GM21576 (cell line): ENCODE measurements around the gene KRTAP12-2.
"Not testable (repeated sequence)": the region's sequence is repeated elsewhere in the genome, so short reads cannot be mapped to it uniquely, and the experiment has no call there.

ENCODE experiments used
- ATAC-seq: cut with Tn5 transposase; IDR thresholded peaks from one replicate; pipeline ENCODE4 v1.9.1; 2021; ENCODE audit warnings: mild to moderate bottlenecking, moderate library complexity; ENCODE audit not compliant: unreplicated experiment

The KRTAP12-2 gene

DNA sequence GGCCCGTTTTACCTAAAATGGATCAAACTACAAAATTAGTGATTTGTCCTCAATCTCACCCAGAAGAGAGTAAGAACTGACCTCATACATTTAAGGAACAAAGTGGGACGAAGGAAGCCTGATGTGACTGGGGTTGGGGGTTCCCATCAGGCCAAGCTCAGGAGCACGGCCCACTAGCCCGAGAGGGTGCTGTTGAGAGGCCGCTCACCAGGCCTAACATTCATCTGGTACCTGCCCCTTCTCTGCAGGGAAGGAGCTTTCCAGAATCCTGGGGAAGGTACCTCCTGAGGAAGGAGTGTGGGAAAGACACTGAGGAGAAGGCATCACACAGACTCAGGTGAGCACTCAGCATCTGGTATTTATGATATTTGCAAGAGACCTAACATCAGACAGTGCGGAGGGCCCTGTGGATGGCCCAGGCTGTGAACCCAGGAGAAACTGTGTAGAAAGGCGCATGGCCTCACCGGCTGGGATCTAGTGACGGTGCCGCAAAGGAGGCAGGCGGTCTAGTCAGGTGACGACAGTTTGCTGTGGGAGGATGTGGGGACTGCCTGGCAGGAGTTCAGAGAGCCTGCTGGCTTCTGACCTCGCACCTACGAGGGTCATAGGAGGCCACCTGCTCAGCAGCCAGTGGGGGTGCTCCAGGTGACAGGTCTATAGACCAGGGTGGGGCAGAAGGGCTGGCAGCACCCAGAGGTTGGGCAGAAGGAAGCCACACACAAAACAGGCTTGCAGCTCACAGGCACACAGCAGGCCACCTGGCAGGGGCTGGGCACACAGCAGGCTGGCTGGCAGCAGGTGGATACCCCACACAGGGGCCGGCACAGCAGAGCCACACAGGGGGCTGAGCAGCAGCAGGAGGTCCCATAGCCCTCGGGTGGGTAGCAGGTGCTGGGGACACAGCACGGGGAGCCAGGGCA is 12.8 kb downstream of the KRTAP12-2 start:
- no peak for ATAC-seq

DNA sequence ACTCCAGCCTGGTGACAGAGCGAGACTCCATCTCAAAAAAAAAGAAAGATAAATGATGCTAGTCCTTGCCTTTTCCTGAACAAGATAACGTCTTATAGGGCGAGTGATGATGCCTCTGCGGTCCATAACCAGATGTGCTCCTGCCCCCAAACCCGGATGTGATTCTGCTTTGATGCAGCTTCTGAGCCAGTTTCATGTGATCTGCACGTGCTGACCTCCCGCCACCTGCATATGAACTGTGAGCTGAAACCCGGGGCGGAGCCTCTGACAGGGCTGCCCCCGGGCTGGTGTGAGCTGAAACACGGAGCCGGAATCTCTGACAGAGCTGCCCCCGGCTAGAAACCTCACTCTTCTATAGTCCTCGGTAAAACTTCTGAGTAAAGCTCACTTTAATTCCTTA is 13.6 kb downstream of the KRTAP12-2 start:
- ATAC-seq = no peak

DNA sequence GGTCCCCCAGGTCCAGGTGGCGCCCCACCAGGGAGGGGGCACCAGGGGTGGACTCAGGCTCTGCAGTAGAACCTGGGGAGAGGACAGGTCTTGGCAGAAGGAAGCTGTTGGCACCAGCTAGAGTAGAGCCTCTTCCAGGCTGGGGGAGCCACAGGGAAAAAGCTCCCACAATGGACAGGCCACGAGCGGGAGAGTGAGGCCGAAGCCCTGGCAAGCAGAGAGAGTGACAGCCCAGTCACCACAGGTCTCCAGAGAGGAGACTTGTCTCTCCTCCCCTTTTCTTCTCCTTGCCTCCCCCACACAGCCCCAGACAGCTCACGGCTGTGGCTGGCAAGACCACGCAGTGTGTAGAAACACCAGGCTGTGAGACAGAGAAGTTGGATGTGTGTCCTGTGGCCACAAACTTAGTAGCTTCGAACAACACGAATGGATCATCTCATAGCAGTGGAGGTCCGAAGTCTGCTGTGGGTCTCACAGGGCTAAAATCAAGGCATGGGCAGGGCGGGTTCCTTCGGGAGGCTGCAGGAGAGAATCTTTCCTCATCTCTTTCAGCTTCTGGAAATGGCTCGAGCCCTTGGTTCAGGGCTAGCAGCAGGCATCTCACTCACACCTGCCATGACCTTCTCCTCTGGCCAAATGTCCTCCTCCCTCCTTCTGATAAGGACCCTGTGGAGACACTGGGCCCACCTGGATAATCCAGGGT is 15.6 kb downstream of the KRTAP12-2 start:
- no peak for ATAC-seq

DNA sequence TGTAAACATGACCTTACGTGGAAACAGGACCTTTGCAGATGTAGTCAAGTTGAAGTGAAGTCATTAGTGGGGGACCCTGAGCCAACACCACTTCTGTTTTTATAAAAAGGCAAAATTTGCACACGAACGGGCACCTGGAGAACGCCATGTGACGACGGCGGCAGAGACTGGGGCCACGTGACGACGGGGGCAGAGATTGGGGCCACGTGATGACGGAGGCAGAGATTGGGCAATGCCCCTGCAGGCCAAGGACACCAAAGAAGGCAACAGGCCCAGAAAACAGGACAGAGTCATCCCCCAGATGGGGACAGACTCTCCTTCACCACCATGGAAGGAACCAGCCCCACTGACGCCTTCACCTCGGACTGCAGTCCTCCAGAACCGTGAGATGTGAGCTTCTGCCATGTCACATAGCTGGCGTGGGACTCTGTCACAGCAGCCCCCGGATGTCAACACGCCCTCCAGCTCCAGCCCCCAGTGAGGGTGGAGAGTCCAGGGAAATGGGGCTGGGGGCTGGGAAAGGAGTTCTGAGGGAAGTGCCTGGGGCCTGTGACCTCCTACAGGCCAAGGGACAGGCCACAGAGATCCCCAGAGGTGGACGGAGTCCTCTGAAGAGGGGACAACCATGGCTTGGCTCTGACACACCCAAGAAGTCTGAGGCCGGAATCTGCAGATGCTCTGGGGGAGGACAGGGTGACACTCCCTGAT is 16.3 kb downstream of the KRTAP12-2 start:
- no peak for ATAC-seq

DNA sequence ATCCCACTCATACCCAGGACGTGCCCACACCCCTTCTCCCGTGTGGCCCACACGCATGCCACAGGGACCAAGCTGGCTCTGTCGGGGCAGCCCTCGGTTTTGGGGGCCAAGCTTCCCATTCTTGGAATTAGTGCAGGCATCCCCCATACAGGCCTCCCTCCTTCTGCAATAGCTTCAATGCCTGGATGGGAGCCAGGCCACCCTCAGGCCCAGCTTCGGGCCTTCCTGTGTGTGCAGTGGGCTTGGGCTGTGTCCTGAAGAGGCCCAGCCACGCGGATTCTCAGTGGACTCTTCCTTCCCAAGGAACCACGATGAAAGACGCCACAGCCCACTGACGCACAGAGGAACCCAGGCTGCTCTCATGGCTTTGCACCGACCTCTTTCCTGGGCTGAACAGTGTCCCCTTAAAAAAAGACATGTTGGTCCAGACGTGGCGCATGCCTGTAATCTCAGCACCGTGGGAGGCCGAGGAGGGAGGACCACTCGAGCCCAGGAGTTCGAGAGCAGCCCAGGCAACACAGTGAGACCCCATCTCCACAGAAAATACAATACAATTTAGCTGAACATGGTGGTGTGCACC is 17.1 kb downstream of the KRTAP12-2 start:
- ATAC-seq = no peak

DNA sequence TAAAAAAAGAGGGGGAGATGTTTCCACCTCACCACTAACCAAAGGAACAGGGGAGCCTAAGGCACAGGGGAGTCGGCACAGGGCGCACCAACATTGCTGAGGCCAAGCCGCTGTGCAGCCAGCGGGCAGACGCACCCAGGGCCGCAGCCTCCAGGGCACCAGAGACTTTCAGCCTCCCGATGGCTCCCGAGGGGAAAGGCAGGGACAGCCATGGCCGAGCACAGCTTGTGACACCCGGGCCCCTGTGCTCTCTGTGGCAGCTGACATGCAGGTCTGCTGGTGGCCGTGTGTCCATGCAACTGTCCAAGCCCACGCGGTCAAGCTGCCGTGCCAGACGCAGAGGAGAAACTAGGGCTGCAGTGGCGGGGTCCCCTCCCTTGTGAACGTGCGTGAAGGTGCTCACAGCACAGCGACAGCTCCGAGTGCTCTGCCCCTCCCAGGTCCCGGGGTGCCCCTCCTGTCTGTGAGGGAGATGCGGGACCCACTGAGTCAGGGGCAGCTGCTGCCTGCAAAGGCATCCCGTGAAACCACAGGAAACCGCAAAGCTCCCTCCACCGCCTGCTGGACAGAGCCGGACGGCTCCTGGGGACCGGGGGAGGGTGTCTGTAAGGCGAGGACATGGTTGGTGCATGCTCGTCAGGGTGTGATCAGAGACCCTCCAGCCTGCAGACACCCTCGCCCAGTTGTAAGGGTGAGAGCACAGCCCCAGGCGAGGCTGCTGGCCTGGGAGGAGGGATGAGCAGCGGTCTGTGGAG is 18.0 kb downstream of the KRTAP12-2 start:
- ATAC-seq = no peak

DNA sequence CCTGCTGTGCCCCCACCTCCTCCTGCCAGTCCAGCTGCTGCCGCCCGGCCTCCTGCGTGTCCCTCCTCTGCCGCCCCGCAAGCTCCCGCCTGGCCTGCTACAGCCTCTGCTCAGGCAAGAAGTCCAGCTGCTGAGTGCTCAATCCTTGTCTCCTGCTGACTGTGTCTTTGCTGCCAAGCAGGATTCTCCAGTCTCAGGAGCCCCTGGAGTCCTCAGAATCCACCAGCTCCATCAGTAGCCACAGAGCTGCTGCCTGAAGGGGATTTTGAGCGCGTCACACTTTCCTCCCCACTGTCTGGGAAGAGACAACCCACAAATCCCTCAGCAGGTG is 19.5 kb downstream of the KRTAP12-2 start:
- ATAC-seq = no peak

DNA sequence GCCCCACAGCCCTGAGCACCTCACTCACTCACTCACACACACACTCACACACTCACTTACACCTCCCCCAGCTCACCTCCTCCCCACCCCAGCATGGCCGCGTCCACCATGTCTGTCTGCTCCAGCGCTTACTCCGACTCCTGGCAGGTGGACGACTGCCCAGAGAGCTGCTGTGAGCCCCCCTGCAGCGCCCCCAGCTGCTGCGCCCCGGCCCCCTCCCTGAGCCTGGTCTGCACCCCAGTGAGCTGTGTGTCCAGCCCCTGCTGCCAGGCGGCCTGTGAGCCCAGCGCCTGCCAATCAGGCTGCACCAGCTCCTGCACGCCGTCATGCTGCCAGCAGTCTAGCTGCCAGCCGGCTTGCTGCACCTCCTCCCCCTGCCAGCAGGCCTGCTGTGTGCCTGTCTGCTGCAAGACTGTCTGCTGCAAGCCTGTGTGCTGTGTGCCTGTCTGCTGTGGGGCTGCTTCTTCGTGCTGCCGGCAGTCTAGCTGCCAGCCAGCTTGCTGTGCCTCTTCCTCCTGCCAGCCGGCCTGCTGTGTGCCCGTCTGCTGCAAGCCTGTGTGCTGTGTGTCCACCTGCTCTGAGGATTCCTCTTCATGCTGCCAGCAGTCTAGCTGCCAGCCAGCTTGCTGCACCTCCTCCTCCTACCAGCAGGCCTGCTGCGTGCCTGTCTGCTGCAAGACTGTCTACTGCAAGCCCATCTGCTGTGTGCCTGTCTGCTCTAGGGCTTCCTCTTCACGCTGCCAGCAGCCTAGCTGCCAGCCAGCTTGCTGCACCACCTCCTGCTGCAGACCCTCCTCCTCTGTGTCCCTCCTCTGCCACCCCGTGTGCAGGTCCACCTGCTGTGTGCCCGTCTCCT is 20.1 kb downstream of the KRTAP12-2 start, which contains the start of gene KRTAP10-11:
TSS of gene KRTAP10-11 (plus strand) at position 49 of the 856 bp plus-strand sequence. CDS start at position 94, 45 bp downstream.
- ATAC-seq = not testable (repeated sequence)

DNA sequence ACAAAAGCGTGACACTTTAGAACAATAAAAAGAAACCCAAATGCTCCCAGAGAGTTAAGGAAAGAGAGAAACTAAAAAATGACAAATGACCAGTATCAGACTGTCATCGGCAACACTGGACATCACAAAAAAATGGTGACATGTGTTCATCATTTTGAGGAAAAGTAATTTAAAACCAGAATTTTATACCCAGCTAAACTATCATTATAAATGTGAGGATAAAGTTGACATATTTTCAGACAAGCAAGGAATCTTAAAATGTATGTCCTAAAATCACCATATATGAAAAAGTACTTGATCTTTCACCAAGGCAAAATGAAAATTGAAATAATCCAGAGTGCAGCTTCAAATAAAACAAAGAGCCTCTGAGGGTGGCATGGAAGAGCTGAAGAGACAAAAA is 21.8 kb downstream of the KRTAP12-2 start:
- ATAC-seq = no peak

DNA sequence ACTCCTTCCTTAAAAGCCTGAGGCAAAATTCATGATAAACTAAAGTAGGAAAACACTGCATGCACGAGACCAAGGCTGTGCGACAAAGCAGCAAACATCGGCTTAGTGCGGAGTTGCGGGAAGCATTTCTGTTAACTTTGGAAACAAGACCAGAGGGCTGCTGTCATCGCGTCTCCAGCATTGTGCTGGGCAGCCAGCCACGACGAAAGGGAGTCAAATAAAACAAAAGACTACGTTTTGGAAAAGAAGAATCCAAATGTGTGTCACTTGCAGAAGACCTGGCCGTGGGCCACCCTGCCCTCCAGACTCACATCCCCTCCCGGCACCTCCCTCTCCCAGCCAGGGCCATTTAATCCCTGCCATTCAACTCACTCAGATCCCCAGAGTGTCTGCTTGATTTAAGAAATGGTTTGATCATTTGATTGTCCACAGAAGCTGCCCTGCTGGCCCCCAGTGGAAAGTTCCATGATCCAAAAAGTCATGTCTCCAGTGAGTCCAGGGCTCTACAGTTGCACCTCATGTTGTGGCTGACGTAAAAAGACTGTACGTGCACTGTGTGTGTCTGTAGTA is 22.9 kb downstream of the KRTAP12-2 start:
- no peak for ATAC-seq

DNA sequence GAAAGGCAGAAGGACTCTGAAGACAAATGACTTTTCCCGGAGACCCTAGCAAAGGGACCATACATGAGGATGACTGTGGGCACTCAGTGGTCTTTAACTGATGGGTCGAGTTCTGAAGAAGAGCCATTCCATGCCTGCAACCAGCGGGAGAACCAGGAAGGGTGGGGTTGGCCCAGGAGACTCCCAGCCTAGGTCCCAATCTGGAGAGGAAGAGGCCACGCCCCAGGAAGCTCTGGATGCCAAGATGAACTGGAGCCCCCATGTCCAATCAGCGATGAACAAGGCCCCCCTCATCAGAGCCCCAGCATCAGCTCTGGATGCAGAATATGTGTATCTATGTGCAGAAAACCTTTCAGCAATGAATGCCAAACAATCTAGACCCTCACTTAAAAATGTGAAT is 26.0 kb downstream of the KRTAP12-2 start:
- ATAC-seq = no peak

DNA sequence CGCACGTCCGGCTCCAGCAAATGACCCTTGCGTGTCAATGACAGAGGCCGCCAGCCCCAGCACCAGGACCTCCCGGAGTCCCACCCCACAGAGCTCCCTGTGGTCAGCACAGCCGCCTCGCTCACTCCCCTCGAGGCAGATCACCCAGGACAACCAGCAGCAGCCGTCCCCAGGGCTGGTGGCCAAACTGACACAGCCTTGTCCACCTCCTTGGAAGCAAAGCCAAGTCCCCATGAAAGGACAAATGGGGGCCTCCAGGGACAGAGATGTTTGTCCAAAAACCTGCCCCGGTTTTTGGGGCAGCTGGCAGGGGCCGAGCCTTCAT is 27.4 kb downstream of the KRTAP12-2 start:
- ATAC-seq = no peak

DNA sequence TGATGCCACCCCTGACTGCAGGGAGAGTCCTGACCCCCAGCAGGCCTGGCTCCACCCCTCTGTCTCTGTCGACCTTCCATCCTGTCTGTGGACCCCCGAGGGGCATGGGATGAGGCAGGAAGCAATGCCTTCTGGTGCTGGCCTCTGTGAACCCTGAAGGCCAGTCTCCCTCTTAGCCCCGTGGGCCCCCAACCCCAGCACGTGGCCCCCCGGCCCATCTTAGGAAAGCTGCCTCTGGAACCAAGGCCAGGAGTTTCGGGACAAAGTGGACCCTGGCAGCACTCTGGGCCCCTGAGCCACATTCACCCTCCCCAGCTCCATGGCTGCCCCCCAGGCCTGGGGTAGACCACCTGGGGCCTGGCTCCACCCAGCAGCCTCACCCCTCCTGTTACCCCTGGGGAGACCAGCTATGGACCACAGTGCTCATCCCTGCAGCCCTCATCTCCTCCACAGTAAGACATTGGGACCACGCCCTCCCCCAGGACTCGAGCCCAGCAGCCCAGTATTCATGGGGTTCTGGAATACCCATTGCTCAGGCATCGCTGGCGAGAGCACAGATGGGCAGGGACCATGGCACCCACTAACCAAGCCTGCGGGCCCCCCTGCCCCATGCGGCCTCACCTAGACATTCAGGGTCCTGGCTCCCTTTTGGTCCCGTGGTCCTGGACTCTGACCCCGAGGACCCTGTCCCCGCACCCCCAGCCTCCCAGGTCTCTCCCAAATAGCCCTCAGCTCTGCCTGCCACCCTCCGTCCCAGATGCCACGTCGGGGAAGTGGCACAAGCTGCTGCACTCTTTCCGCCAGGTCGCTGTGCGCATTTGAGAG is 28.0 kb downstream of the KRTAP12-2 start:
- ATAC-seq = not testable (repeated sequence)

DNA sequence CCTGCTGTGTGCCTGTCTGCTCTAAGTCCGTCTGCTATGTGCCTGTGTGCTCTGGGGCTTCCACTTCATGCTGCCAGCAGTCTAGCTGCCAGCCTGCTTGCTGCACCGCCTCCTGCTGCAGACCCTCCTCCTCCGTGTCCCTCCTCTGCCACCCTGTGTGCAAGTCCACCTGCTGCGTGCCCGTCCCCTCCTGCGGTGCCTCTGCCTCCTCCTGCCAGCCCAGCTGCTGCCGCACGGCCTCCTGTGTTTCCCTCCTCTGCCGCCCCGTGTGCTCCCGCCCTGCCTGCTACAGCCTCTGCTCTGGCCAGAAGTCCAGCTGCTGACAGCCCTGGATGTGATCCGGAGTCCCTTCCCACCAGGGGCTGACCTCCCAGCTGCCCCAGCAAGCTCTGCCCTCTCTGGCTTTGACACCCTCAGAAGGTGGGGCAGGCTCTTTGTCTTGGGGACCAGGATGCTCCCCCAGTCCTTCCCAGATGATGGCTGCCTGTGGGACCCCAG is 28.8 kb downstream of the KRTAP12-2 start:
- not testable (repeated sequence) for ATAC-seq

DNA sequence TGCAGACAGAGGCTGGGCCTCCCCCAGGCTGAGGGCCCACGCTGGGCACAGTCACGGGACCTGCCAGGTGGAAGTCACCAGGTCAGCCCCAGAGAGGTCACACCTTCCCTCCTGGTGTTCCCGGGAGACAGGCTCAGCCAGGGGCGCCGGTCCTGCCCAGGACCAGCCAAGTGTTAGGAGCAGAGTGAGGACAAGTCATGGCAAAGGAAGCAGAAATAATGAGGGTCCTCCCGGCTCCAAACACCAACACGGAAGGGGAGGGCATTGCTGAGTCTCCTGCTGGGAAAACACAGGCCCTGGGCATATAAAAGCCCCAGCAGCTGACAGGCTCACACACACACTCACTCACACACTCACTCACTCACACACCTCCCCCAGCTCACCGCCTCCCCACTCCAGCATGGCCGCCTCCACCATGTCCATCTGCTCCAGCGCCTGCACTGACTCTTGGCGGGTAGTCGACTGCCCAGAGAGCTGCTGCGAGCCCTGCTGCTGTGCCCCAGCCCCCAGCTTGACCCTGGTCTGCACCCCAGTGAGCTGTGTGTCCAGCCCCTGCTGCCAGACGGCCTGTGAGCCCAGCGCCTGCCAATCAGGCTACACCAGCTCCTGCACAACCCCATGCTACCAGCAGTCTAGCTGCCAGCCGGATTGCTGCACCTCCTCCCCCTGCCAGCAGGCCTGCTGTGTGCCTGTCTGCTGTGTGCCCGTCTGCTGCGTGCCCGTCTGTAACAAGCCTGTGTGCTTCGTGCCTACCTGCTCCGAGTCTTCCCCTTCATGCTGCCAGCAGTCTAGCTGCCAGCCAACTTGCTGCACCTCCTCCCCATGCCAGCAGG is 29.5 kb downstream of the KRTAP12-2 start, which contains the start of gene KRTAP10-10:
TSS of gene KRTAP10-10 (plus strand) at position 339 of the 833 bp plus-strand sequence. CDS start at position 401, 62 bp downstream.
- ATAC-seq = no peak

DNA sequence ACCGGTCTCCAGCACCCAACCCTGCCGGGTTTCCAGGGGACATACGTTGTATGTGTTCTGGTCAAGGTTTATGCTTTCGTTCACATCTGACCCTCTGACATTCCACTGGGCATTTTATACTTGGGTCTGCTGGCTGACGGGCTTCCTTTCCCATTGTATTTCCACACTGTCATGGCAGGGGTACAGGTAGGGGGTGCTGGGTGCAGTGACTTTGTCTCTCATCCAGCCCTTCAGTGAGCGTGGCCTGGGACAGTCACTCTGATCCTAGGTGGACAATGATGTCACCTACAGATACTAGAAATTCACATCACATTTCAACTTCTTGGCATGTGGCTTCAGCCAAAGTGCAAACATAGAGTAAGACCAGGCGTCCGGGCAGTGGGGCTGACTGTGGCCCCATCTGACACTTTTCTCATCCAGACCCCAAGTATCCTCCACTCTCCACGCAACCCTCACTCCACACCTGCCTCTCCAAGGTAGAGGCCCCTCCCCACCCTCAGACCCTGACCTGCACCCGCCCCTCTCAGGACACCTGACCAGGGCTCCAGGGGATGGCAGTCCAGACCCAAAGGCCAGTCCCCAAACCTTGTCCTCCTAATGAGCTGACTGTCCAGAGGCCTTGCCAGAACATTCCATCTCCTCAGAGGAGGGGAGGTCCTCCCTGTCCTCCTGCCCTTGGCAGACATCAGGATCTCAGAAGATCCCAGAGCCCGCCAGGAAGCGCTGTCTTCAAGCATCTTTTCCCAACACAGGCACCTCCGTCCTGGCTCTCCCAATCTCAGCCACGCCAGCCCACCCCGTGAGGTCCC is 30.3 kb downstream of the KRTAP12-2 start:
- ATAC-seq = no peak
